CD4-positive, alpha-beta T cell treated with Interleukin-6 for 4 hours (primary cell): ENCODE data around the gene MKNK2.
"Not testable (repeated sequence)": the region's sequence is repeated elsewhere in the genome, so short reads cannot be mapped to it uniquely, and the experiment has no call there.

ENCODE experiments used
- DNase-seq: peaks from one replicate; pipeline ENCODE4 v3.0.0-alpha.2; 2020; ENCODE audit warnings: mixed read lengths

MKNK2 gene

GRCh38 chr19:2043961-2044708 is 6.9 kb downstream of the MKNK2 start:
- no peak for DNase-seq

GRCh38 chr19:2043251-2043641 is 7.8 kb downstream of the MKNK2 start:
- DNase-seq, result no peak

GRCh38 chr19:2042485-2043250 is 8.4 kb downstream of the MKNK2 start:
- DNase-seq, result peak; percentile 24

- peak; percentile 100 for DNase-seq
Measured at GRCh38 chr19:2041683-2042484, 9.2 kb downstream of the MKNK2 start.

GRCh38 chr19:2041433-2041682 is 9.7 kb downstream of the MKNK2 start:
- DNase-seq, result no peak

GRCh38 chr19:2040647-2041432 is 10.2 kb downstream of the MKNK2 start:
- no peak for DNase-seq

GRCh38 chr19:2039959-2040646 is 10.9 kb downstream of the MKNK2 start:
- no peak for DNase-seq

GRCh38 chr19:2039089-2039958 is 11.7 kb downstream of the MKNK2 start:
- no peak for DNase-seq

- DNase-seq, result no peak
Measured at GRCh38 chr19:2038284-2039088, 12.6 kb downstream of the MKNK2 start.

GRCh38 chr19:2037651-2038255 is 13.3 kb downstream of the MKNK2 start:
- DNase-seq, result no peak

- DNase-seq, result no peak
Measured at GRCh38 chr19:2036424-2036823, 14.6 kb downstream of the MKNK2 start.

- no peak for DNase-seq
Measured at GRCh38 chr19:2035590-2035991, 15.5 kb downstream of the MKNK2 start.

- DNase-seq, result peak; percentile 49
Measured at GRCh38 chr19:2034729-2035589, 16.1 kb downstream of the MKNK2 start.

GRCh38 chr19:2034253-2034652 is 16.8 kb downstream of the MKNK2 start:
- DNase-seq, result not testable (repeated sequence)

- no peak for DNase-seq
Measured at GRCh38 chr19:2033825-2034159, 17.3 kb downstream of the MKNK2 start.

- DNase-seq, result no peak
Measured at GRCh38 chr19:2033115-2033824, 17.8 kb downstream of the MKNK2 start.

GRCh38 chr19:2032296-2032941 is 18.6 kb downstream of the MKNK2 start:
- DNase-seq, result peak; percentile 65

GRCh38 chr19:2027361-2027760 is 23.7 kb downstream of the MKNK2 start:
- DNase-seq, result no peak
